CD8-positive, alpha-beta memory T cell (primary cell): ENCODE data around the gene ZFP42. TPM values are rescaled to one million over a fixed set of nuclear protein-coding genes. Genes with fewer than 3 reads are reported as not detected.
"Not testable (repeated sequence)": the region's sequence is repeated elsewhere in the genome, so short reads cannot be mapped to it uniquely, and the experiment has no call there.

Experiments used
- CTCF ChIA-PET: fragments of 350-600 bp; sonication (Branson Sonifier 250); formaldehyde crosslinking; loops from one replicate; lab custom pipeline; 2021; ENCODE audit warnings: antibody characterized with exemption; lab: Charles Lee
- POLR2A ChIA-PET: fragments of 350-600 bp; sonication (Branson Sonifier 250); formaldehyde crosslinking; loops from one replicate; lab custom pipeline; 2021; ENCODE audit warnings: antibody characterized with exemption; lab: Charles Lee
- DNase-seq, 5 donors: peaks; one replicate each; pipeline versions ENCODE4 v3.0.0 to v3.0.0-alpha.2; 2020 to 2022; ENCODE audit warnings: mixed read lengths in 1 of 5
- H3K27ac ChIP-seq: one replicate; pipeline ENCODE4 v1.7.0; 2013; ENCODE audit warnings: low read depth, mild to moderate bottlenecking, low read length, moderate library complexity
- H3K27me3 ChIP-seq: 2 replicates; pipeline ENCODE4 v1.7.0; 2013; ENCODE audit warnings: low read length, mild to moderate bottlenecking; ENCODE audit not compliant: insufficient read depth, poor library complexity, severe bottlenecking
- H3K36me3 ChIP-seq: 2 replicates; pipeline ENCODE4 v1.7.0; 2013; ENCODE audit warnings: mild to moderate bottlenecking, low read length, moderate library complexity; ENCODE audit not compliant: insufficient read depth
- H3K4me1 ChIP-seq: 2 replicates; pipeline ENCODE4 v1.7.0; 2013; ENCODE audit warnings: mild to moderate bottlenecking, low read length, moderate library complexity; ENCODE audit not compliant: insufficient read depth
- H3K4me3 ChIP-seq: 2 replicates; pipeline ENCODE4 v1.7.0; 2013; ENCODE audit warnings: mild to moderate bottlenecking, low read length
- H3K9me3 ChIP-seq: 2 replicates; pipeline ENCODE4 v1.7.0; 2013; ENCODE audit warnings: mild to moderate bottlenecking, low read length
- H3K27ac Mint-ChIP-seq, 8 donors: one replicate each; pipeline ENCODE4 v1.8.0; 2020 to 2021; ENCODE audit warnings: mixed read lengths in 8 of 8, mild to moderate bottlenecking in 6 of 8, inconsistent platforms in 3 of 8, moderate library complexity in 3 of 8
- H3K27me3 Mint-ChIP-seq, 2 donors: one replicate each; pipeline ENCODE4 v1.8.0; 2020 to 2021; ENCODE audit warnings: mixed read lengths in 2 of 2, mild to moderate bottlenecking in 1 of 2, moderate library complexity in 1 of 2
- H3K36me3 Mint-ChIP-seq, 3 donors: one replicate each; pipeline ENCODE4 v1.8.0; 2020 to 2021; ENCODE audit warnings: mixed read lengths in 3 of 3, inconsistent platforms in 1 of 3, mild to moderate bottlenecking in 1 of 3
- H3K4me1 Mint-ChIP-seq, 3 donors: one replicate each; pipeline ENCODE4 v1.8.0; 2020 to 2021; ENCODE audit warnings: mixed read lengths in 3 of 3, inconsistent platforms in 1 of 3, mild to moderate bottlenecking in 1 of 3
- H3K4me3 Mint-ChIP-seq, 7 donors: one replicate each; pipeline ENCODE4 v1.8.0; 2020 to 2021; ENCODE audit warnings: mixed read lengths in 7 of 7, mild to moderate bottlenecking in 6 of 7, moderate library complexity in 4 of 7, inconsistent platforms in 2 of 7
- H3K9me3 Mint-ChIP-seq, 5 donors: one replicate each; pipeline ENCODE4 v1.8.0; 2020 to 2022; ENCODE audit warnings: mixed read lengths in 5 of 5, mild to moderate bottlenecking in 3 of 5, moderate library complexity in 2 of 5, inconsistent platforms in 1 of 5
- polyA plus RNA-seq: library from polyadenylated mRNA; unstranded; fragments of 300-500 nt; fragmentation: Illumina TruSeq; gene quantifications from one replicate; pipeline ENCODE4 v1.2.3, GENCODE V29; 2021
- total RNA-seq, 2 experiments: library from RNA; stranded (reverse); gene quantifications; one replicate each; pipeline ENCODE4 v1.2.3, GENCODE V29; 2021

The ZFP42 gene
- total and polyA plus RNA-seq, 3 experiments from 2014 or later: not detected

- H3K36me3 ChIP-seq: no peaks in the 10 kb centered on the region
- Mint-ChIP-seq H3K27me3 (peaks cover 1 to 3% of the 10 kb centered on the region in 2 donors), H3K27ac (peak overlapping the region in 1 of 8 donors; percentile 36), H3K4me1 (no peaks in the 10 kb centered on the region), H3K9me3 (peaks cover 6 to 27% (median 14%) of the 10 kb centered on the region in 5 donors), H3K36me3 (peaks cover 0 to 2% (median 0%) of the 10 kb centered on the region in 3 donors), H3K4me3 (no peak overlapping the region)
- DNase-seq: no peak
- no peaks in the 10 kb centered on the region for H3K27me3 ChIP-seq
- ChIA-PET POLR2A (no interaction called here), CTCF (no interaction called here)
- H3K4me1 ChIP-seq: no peaks in the 10 kb centered on the region
- H3K9me3 ChIP-seq: no peaks in the 10 kb centered on the region
- no peak overlapping the region for H3K27ac ChIP-seq
- no peak overlapping the region for H3K4me3 ChIP-seq
Measured at GRCh38 chr4:187993827-187994226, 1.7 kb upstream of the ZFP42 start.

DNA sequence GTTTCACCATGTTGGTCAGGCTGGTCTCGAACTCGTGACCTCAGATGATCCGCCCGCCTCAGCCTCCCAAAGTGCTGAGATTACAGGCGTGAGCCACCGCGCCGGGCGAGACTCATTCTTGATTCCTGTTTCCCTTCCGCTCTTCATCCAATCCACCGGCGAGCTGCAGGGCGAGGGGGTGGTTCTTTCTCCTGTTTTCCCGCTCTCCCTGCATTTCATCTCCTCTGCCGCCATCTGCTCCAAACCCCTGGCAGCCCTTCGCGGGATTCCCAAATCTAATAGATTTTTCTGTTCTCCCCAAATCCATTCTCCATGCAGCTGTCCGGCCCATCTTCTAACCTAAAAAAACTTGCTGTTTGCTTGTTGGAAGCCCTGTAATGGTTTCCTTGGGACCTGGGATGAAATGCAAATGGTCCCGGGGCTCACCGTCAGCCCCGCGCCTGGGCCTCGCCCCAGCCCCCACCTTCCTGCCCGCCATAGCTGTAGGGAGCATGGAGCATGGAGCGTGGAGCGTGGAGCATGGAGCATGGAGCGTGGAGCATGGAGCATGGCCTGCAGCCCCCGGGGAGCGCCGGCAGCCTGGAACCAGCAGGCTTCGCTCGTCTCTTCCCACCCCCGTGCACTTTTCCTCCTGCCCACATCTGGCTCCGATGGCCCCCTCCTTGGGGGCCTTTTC, 1.1 kb downstream of the ZFP42 start:
- POLR2A ChIA-PET: no interaction called here

DNA sequence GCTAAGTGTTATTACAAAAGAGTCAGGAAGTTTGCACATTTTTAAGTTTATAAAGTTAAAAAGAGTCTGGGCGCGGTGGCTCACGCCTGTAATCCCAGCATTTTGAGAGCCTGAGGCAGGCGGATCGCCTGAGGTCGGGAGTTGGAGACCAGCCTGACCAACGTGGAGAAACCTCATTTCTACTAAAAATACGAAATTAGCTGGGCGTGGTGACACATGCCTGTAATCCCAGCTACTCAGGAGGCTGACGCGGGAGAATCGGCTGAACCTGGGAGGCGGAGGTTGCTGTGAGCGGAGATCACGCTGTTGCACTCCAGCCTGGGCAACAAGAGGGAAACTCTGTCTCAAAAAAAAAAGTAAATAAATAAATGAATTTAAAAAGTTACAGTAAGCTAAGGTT, 2.4 kb downstream of the ZFP42 start:
- CTCF ChIA-PET, POLR2A ChIA-PET, H3K27ac Mint-ChIP-seq, H3K27me3 Mint-ChIP-seq, DNase-seq, H3K4me3 Mint-ChIP-seq, H3K4me1 Mint-ChIP-seq, H3K4me1 ChIP-seq, H3K4me3 ChIP-seq, H3K36me3 Mint-ChIP-seq, H3K36me3 ChIP-seq, H3K27me3 ChIP-seq, H3K9me3 ChIP-seq, H3K27ac ChIP-seq: not testable (repeated sequence)
- peaks cover 9 to 31% (median 20%) of the 10 kb centered on the region in 5 donors for H3K9me3 Mint-ChIP-seq

More for the DNA sequence above, 1.1 kb downstream of the ZFP42 start:
- Mint-ChIP-seq H3K27me3 (peaks cover 1 to 3% of the 10 kb centered on the region in 2 donors), H3K9me3 (peaks cover 13 to 29% (median 19%) of the 10 kb centered on the region in 5 donors), H3K4me1 (no peaks in the 10 kb centered on the region), H3K4me3 (no peak overlapping the region), H3K27ac (no peak overlapping the region), H3K36me3 (no peaks in the 10 kb centered on the region)
- Histone ChIP-seq H3K4me1 (no peaks in the 10 kb centered on the region), H3K36me3 (no peaks in the 10 kb centered on the region), H3K9me3 (no peaks in the 10 kb centered on the region), H3K27me3 (no peaks in the 10 kb centered on the region), H3K27ac (no peak overlapping the region), H3K4me3 (no peak overlapping the region)
- CTCF ChIA-PET: no interaction called here
- no peak for DNase-seq

GRCh38 chr4:187999406-187999932, 3.9 kb downstream of the ZFP42 start:
- Mint-ChIP-seq H3K36me3 (no peaks in the 10 kb centered on the region), H3K4me3 (no peak overlapping the region), H3K4me1 (no peaks in the 10 kb centered on the region), H3K27me3 (peaks cover 1 to 3% of the 10 kb centered on the region in 2 donors), H3K27ac (peak overlapping the region in 1 of 8 donors; percentile 50), H3K9me3 (peaks cover 7 to 20% (median 17%) of the 10 kb centered on the region in 5 donors)
- ChIA-PET POLR2A (no interaction called here), CTCF (no interaction called here)
- Histone ChIP-seq H3K27me3 (no peaks in the 10 kb centered on the region), H3K27ac (no peak overlapping the region), H3K9me3 (no peaks in the 10 kb centered on the region), H3K4me3 (no peak overlapping the region), H3K4me1 (no peaks in the 10 kb centered on the region), H3K36me3 (no peaks in the 10 kb centered on the region)
- DNase-seq: no peak

DNA sequence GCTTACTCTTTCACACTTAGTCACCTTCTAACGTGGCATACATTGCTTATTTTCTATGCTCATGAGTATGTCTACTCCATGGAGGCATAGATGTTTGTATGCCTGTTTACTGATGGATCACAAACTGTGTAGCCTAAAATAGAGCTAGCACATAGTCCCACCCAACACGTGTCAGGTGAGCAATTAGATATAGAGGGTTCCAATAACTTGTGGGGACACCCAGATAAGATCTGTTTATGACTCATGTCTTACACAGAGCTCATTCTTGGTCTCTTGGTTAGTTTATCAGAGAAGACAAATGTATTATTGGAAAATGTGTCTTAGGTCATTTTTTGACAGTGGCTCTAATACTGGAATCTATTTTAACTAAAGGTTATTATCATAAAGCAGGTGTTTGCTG, 6.8 kb downstream of the ZFP42 start:
- Mint-ChIP-seq H3K27ac (no peak overlapping the region), H3K27me3 (peaks cover 0 to 3% of the 10 kb centered on the region in 2 donors), H3K4me1 (no peaks in the 10 kb centered on the region), H3K9me3 (peaks cover 8 to 21% (median 9%) of the 10 kb centered on the region in 5 donors), H3K36me3 (no peaks in the 10 kb centered on the region), H3K4me3 (no peak overlapping the region)
- Histone ChIP-seq H3K9me3 (no peaks in the 10 kb centered on the region), H3K27me3 (no peaks in the 10 kb centered on the region), H3K4me3 (no peak overlapping the region), H3K36me3 (no peaks in the 10 kb centered on the region), H3K27ac (no peak overlapping the region), H3K4me1 (no peaks in the 10 kb centered on the region)
- DNase-seq: no peak
- CTCF ChIA-PET: no interaction called here
- POLR2A ChIA-PET: no interaction called here

DNA sequence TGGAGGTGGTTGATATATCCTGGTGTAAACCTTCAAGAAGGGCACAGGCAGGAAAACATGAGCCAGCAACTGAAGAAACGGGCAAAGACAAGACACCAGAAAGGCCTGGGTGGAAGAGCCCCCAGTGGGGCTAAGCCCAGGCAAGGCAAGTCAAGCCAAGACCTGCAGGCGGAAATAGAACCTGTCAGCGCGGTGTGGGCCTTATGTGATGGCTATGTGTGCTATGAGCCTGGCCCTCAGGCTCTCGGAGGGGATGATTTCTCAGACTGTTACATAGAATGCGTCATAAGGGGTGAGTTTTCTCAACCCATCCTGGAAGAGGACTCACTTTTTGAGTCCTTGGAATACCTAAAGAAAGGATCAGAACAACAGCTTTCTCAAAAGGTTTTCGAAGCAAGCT, 7.2 kb downstream of the ZFP42 start:
- no peak overlapping the region for H3K27ac Mint-ChIP-seq
- no peak overlapping the region for H3K4me3 Mint-ChIP-seq
- Histone ChIP-seq H3K36me3 (no peaks in the 10 kb centered on the region), H3K27me3 (no peaks in the 10 kb centered on the region), H3K4me3 (no peak overlapping the region), H3K4me1 (no peaks in the 10 kb centered on the region), H3K9me3 (no peaks in the 10 kb centered on the region), H3K27ac (no peak overlapping the region)
- no peak for DNase-seq
- H3K9me3 Mint-ChIP-seq: peaks cover 5 to 21% (median 6%) of the 10 kb centered on the region in 5 donors
- POLR2A ChIA-PET: no interaction called here
- no peaks in the 10 kb centered on the region for H3K36me3 Mint-ChIP-seq
- no peaks in the 10 kb centered on the region for H3K27me3 Mint-ChIP-seq
- CTCF ChIA-PET: no interaction called here
- H3K4me1 Mint-ChIP-seq: no peaks in the 10 kb centered on the region

DNA sequence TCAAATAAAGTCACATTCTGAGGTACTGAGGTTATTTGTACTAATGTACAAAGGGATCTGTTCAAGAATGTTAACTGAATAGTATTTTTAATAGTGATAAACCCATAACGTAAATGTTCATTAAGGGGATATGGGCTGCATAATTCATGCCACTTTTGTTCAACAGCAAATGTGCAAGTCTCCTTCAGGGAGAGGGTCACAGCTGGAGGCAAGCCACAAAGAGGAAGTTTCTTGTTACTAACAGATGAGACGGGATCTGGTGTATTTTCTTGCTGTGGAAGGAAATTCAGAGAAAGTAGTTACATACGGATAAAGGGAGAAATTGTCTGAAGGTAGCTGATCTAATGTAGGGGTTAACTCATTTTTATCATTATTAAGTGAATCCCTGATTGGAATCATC, 10.0 kb downstream of the ZFP42 start:
- Histone ChIP-seq H3K4me3 (no peak overlapping the region), H3K27me3 (no peaks in the 10 kb centered on the region), H3K27ac (no peak overlapping the region), H3K9me3 (no peaks in the 10 kb centered on the region), H3K4me1 (no peaks in the 10 kb centered on the region), H3K36me3 (no peaks in the 10 kb centered on the region)
- no peak for DNase-seq
- H3K4me1 Mint-ChIP-seq: no peaks in the 10 kb centered on the region
- no peak overlapping the region for H3K4me3 Mint-ChIP-seq
- peaks cover 3 to 18% (median 10%) of the 10 kb centered on the region in 5 donors for H3K9me3 Mint-ChIP-seq
- H3K27me3 Mint-ChIP-seq: no peaks in the 10 kb centered on the region
- POLR2A ChIA-PET: no interaction called here
- H3K36me3 Mint-ChIP-seq: no peaks in the 10 kb centered on the region
- CTCF ChIA-PET: no interaction called here
- H3K27ac Mint-ChIP-seq: no peak overlapping the region

DNA sequence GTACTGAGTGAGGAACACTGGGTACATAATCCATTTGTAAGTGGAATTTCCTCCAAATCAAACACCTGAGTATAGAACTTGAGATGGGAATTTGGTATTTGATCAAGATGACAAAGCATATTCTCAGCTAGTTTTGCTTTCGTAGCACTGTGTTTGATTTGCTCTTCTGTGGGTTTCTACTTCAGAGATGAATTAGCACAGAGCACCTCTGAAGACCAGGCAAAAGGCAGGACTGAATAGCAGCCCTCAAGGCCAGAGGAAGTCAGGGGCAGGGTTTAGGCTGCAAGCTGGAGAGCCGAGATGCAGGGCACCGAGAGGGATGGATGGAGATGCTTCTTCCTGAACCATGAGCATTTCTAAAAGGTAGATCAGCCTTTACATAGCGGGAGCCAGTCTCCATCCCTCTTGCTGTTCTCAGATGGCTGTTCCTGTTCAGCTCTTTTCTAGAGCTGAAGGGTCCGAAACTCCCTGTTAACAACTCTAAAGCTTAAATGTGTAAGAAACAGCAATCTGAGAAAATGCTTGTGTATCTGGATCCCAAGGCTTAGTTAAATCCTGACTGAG, 10.8 kb downstream of the ZFP42 start:
- no peaks in the 10 kb centered on the region for H3K36me3 ChIP-seq
- H3K4me1 ChIP-seq: no peaks in the 10 kb centered on the region
- no peaks in the 10 kb centered on the region for H3K27me3 Mint-ChIP-seq
- no peak overlapping the region for H3K27ac Mint-ChIP-seq
- POLR2A ChIA-PET: no interaction called here
- no peak for DNase-seq
- H3K27ac ChIP-seq: no peak overlapping the region
- no peaks in the 10 kb centered on the region for H3K4me1 Mint-ChIP-seq
- no peaks in the 10 kb centered on the region for H3K9me3 ChIP-seq
- H3K4me3 ChIP-seq: no peak overlapping the region
- H3K36me3 Mint-ChIP-seq: no peaks in the 10 kb centered on the region
- no peaks in the 10 kb centered on the region for H3K27me3 ChIP-seq
- CTCF ChIA-PET: interaction anchor here (0.8 kb wide), 1 partner anchor 10 kb away, joined by 3 read pairs; no protein-coding TSS in a partner anchor
- H3K4me3 Mint-ChIP-seq: no peak overlapping the region
- peaks cover 3 to 17% (median 10%) of the 10 kb centered on the region in 5 donors for H3K9me3 Mint-ChIP-seq
